DMS53 (cell line): ENCODE measurements around the gene OLA1.

Source experiments
- DNase-seq: peaks from one replicate; lab custom pipeline; 2025; lab: John Stamatoyannopoulos, UW

OLA1 gene

GRCh38 chr2:174121175-174121574, 127.2 kb downstream of the OLA1 start:
- no peak for DNase-seq

DNA sequence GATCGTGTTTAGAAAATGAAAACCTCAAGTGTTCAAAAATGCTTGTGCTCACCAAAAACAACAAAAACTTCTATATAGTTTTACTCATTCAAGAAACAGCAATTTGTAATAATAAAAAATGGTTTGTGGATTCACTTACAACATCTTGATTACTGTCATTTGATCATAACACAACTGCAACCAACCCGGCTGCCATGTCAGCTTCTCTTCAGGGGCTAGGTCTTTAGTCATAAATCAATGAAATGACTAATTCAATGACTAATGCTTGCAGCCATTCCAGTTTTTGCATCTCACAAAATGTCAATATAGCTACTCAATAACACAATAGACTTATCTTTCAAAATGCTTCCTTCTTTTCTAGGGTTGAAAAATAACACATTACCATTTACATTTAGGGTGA, 128.0 kb downstream of the OLA1 start:
- peak; percentile 37 for DNase-seq

DNA sequence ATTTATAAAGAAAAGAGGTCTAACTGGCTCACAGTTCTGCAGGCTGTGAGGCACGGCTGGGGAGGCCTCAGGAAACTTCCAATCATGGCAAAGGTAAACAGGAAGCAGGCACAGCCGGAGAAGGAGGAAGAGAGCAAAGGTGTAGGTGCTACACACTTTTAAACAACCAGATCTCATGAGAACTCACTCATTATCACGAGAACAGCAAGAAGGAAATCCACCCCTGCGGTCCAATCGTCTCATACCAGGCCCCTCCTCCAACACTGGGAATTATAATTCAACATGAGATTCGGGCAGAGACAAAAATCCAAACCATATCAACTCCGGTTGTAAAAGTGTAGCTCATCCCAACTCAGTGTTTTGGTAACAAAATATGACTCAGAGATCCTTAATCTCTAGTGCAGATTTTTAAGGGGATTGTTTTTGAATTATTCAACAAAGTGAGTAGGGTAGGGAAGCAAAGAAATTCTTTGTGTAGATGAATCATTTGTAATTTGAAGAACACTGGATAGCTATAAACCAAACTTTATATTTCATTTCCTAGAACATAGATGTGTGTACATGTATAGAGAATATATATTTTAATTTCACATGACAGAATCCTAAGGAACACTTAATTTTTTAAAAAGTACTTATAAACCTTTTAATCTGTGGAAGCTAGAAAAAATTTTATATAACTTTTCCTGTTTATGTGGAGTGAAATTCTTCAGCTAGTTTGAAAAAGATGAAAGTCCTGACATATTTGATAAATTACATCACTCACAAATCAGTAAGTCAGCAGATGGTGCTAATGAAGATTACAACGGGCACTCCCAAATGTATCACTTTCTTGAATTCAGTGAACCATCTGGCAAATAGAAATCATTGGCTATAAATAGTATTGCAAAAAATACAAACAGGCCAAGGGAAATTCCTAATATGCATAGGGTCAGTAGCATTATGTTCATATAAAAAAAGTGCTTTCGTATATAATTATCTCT, 130.1 kb downstream of the OLA1 start:
- DNase-seq: no peak

DNA sequence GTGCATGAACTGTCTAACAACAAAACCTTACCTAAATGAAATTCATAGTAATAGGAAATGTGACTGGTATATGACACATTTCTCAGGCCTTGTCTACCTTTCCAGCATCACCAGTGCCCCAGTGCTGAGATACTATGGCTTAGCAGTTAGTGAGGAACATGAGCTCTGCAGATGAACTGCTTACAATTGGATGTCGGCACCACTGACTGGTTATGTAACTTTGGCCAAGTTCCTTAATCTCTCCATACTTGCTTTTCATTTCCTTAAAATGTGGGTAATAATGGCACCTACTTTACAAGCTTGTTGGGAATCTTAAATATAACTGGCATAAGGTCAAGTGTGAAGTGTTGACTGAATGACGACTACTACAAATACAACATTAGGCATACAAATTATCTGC, 136.3 kb downstream of the OLA1 start:
- DNase-seq: no peak

DNA sequence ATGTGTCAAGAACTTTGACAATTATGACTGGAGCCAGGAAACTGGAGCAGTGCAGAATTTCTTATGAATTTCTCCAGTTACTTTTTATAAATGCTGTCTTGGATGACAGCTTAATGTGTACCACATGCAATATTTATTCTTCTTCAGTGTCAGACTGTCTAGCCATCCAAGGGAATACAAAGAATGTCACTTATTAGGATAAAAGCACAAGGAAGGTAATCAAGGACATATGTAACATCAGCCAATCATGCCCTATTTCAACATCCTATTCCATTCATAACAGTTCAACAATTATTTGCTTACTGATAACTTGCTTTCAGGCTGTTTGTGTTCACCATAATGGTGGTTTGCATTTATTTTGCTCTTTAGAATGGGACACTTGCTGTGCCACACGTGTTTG, 139.8 kb downstream of the OLA1 start:
- no peak for DNase-seq

- no peak for DNase-seq
Observed at GRCh38 chr2:174106736-174107135, 141.6 kb downstream of the OLA1 start.

GRCh38 chr2:174094542-174094941, 153.8 kb downstream of the OLA1 start:
- no peak for DNase-seq

DNA sequence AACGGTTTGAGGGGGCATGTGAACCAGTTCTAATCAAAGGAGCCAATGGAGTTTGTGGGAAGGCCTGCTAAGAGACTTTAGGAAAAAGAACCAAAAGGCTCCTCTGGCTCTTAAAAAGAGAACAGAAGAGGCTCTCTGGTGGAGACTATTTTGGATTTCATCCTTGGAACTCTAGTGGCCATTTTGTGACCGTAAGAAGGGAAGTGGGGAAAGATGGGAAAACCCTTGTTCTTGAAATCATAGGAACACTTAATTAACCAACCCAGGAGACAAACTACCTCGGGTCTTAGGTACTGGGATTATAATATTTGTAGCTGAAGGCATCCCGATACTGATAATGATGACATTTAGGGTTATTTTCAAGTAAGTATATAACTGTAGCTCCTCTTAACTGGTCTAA, 157.9 kb downstream of the OLA1 start:
- no peak for DNase-seq

DNA sequence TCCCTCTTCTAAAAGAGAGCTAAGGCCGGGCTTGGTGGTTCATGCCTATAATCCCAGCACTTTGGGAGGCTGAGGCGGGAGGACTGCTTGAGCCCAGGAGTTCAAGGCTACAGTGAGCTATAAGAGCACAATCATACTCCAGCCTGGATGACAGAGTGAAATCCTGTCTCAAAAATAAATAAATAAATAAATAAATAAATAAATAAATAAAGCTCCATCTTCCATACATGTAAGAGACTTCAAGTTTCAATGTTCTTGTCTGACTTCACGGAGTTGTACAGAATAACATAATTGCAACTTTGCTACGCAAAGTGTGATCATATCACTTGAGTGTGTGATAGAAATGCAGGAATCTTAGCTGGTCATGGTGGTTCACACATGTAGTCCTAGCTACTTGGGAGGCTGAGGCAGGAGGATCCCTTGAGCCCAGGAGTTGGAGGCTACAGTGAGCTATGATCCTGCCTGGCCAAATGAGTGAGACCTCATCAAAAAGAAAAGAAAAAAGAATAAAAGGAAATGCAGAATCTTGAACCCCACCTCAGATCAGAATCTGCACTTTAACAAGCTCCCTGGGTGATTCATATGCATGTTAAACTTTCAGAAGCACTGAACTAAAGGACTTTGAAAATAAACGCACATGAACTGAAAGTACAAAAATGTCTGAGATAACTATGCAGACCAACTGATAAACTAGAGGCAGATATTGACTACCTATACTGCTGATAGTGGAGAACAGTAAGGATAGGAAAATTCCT, 159.4 kb downstream of the OLA1 start:
- no peak for DNase-seq

DNA sequence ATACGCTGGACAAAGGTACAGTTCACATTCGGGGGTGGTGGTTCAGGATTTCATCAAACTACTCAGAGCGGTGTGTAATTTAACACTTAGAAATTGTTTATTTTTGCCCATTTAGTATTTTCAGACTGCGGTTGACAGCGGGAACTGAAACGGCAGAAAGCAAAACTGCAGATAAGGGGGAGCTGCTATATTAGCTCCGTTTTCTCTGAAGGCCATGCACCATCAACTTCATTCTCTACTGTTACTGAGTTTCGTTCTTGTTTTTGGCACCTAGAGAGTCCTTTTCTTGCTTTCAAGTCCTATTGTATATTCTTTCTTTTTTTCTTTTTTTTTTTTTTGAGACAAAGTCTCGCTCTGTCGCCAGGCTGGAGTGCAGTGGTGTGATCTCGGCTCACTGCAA, 161.6 kb downstream of the OLA1 start:
- no peak for DNase-seq

GRCh38 chr2:174085781-174086180, 162.6 kb downstream of the OLA1 start:
- DNase-seq: no peak

GRCh38 chr2:174083843-174084458, 164.4 kb downstream of the OLA1 start:
- no peak for DNase-seq

DNA sequence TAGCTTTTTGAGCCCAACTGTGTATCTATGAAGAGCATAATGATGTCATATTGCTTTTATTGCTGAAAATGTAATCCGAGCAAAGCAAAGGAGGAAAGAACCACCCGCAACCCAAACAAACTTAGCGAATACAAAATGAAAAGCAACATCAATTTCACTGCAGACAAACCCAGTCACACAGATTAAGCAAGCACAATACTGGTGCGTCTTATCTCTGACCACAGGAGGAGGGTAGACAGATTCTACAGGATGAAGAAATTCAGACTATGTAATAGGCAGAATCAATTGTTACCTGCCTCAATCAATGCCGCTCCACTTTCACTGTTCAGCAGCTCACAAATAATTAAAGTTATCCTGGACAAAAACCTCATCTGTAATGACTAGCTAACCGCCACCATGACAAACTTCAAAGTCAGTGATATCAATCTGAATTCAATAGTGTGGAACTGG, 167.6 kb downstream of the OLA1 start:
- DNase-seq: no peak

DNA sequence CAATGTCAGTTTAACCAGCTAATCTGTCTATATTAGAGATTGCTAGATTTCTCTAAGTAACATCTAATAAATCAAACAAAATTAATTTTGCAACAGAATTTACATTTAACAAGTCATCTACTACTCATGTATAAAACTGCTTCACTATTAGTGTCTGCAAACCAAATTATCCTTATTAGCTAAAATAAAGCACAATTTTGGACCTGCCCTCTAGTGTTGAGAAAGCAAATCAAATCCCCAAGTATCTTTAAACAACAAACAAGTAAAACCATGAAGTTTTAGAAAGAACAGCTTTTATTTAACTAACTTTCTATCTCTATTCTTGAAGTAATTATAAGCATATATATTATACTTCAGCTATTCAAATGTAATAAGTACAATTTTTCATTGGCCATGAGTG, 170.1 kb downstream of the OLA1 start:
- DNase-seq: peak; percentile 13

GRCh38 chr2:174076975-174077374, 171.4 kb downstream of the OLA1 start:
- no peak for DNase-seq

GRCh38 chr2:174076040-174076439, 172.3 kb downstream of the OLA1 start:
- no peak for DNase-seq

- DNase-seq: no peak
Observed at GRCh38 chr2:174074831-174075230, 173.5 kb downstream of the OLA1 start.

DNA sequence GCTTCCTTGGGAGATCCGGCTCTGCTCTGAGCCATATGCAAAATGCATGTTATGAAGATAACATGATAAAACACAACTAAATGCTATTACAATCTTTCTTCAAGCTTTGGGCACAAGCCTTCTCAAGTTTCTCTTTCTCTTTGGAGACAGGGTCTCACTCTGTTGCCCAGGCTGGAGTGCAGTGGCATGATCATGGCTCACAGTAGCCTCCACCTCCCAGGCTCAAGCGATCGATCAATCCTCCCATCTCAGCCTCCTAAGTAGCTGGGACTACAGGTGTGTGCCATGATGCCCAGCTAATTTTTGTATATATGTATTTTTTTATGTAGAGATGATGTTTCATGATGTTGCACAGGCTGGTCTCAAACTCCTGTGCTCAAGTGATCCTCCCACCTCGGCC, 175.5 kb downstream of the OLA1 start:
- DNase-seq: no peak

DNA sequence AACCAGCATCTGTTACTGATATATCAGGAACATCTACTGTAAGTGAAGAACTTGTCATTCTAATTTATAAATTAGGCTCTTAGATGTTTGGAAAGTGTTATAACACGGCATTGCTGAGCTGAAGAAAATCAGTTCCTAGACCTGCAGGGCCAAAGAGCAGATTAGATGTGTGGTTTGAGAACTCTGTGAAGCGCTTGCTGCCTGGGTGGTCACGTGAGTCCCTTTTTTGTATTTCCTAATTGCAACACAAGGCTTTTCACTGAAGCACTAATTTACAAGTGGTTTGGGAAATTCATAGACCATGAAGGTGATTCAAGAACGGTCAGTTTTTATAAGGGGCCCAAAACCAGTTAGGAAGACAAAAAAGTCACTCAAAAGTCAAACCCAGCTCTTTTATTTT, 176.3 kb downstream of the OLA1 start:
- DNase-seq: no peak

DNA sequence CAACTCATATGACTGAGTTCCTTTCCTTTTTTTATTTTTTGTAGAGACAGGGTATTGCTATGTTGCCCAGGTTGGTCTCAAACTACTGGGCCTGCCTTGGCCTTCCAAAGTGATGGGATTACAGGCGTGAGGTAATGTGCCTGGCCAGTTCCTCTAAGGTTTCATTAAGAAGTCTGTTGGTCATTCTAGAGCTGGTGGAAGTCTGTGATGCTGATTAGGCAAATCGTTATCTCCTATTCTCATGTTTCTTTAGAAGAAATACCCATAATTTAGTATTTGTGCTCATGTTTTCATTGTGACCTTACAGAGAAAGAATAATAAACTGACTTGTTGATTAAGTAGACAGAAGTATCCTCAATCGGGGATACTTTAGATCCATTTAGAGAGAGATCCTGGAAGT, 177.0 kb downstream of the OLA1 start:
- DNase-seq: no peak

DNA sequence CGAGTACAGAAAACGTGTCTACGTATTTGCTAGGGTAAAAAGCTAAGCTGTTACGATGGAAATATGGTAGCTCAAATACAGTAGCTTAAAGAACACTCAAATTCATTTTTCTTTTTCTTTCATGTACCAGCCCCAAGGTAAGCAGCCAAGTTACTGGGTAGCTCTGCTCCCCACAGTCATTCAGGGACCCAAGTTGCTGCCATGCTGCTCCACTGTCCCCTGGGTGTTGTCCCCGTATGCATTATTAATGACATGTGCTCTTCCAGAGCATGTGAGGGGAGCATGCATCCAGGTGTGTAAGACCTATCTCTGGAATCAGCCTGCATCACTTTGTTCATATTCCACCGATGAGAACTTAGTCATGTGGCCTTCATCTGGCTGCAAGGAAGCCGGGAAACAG, 178.1 kb downstream of the OLA1 start:
- DNase-seq: no peak

DNA sequence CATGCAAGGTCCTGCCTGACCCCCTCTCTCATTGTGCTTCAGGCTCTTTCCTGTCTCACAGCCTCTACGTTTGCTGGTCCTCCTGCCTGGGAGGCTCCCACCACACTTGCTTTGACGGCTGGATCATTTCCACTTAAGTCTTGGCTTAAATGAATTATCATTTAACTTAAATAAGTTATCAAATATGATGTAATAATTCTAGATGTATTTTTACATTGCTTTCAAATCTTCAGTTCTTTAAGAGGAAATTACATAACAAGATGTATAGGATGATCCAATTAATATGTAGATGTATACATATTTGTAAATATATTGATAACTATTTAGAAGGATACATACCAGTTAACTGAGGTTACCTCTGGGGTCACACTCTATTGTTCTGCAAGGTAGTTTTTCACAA, 180.5 kb downstream of the OLA1 start:
- no peak for DNase-seq

DNA sequence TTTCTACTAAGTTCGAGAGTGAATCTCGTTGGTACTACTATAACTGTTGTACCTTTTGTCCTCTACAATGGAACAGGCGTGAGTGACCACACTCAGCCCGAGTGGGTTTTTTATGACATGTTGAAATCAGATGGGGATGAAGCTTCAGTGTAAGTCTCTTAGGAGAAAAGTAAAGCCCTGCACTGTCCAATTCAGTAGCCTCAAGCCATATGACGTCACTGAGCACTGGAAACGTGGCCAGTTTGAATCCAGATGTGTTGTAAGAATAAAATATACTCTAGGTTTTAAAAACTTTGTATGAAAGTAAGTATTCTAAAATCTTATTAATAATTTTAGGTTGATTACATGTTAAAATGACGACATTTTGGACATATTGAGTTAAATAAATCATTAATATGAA, 181.5 kb downstream of the OLA1 start:
- DNase-seq: no peak
